Activated T-helper 17 cell treated with anti-CD3 and anti-CD28 coated beads, Interleukin-2, amount 50 U/mL, for 72 hours (primary cell): Measurements from ENCODE around the gene MFSD11. TPM values are rescaled to one million over a fixed set of nuclear protein-coding genes. Genes with fewer than 3 reads are reported as not detected.
"Not testable (repeated sequence)": the region's sequence is repeated elsewhere in the genome, so short reads cannot be mapped to it uniquely, and the experiment has no call there.

Source experiments
- ATAC-seq: fragments of 150-1000 bp; cut with Tn5 transposase; replicated peaks from 2 replicates; pipeline ENCODE4 v1.10.0; 2021; ENCODE audit warnings: mild to moderate bottlenecking, moderate library complexity
- H3K27ac Mint-ChIP-seq: one replicate; pipeline ENCODE4 v1.8.0; 2022; ENCODE audit warnings: mixed read lengths
- H3K27me3 Mint-ChIP-seq: one replicate; pipeline ENCODE4 v1.8.0; 2022; ENCODE audit warnings: mixed read lengths
- H3K36me3 Mint-ChIP-seq: one replicate; pipeline ENCODE4 v1.8.0; 2022; ENCODE audit warnings: low read depth, mild to moderate bottlenecking, mixed read lengths
- H3K4me1 Mint-ChIP-seq: one replicate; pipeline ENCODE4 v1.8.0; 2022; ENCODE audit warnings: mixed read lengths
- H3K4me3 Mint-ChIP-seq: one replicate; pipeline ENCODE4 v1.8.0; 2022; ENCODE audit warnings: mild to moderate bottlenecking, mixed read lengths
- H3K9me3 Mint-ChIP-seq: one replicate; pipeline ENCODE4 v1.8.0; 2022; ENCODE audit warnings: mixed read lengths
- total RNA-seq, 2 donors: library from RNA; stranded (reverse); gene quantifications; one replicate each; pipeline ENCODE4 v1.2.3, GENCODE V29; 2022

Gene MFSD11
- total RNA-seq, 2 donors from 2014 or later = 20.9 to 28.6 TPM

DNA sequence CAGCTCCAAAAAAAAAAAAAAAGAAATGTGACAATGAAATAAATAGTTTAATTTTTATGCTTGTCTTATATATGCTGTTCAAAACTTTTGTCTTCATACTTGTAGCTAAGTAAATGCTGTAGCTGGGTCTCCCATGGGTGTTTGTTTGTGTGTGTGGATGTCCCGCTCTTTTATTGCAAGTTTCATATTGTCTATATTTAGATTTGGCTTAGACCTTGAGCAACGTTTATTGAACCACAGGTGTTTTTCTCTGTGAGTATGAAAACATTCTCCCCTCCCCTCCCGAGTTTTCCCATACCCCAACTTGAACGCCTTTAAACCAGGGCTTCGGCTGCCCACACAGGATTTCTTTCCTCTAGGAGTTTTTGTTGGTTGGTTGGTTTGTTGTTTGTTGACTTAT is 45.2 kb downstream of the MFSD11 start:
- Mint-ChIP-seq H3K36me3 (peaks cover 28% of the 10 kb centered on the region), H3K4me3 (no peak overlapping the region), H3K4me1 (no peaks in the 10 kb centered on the region), H3K9me3 (no peaks in the 10 kb centered on the region), H3K27ac (no peak overlapping the region), H3K27me3 (no peaks in the 10 kb centered on the region)
- no peak for ATAC-seq

DNA sequence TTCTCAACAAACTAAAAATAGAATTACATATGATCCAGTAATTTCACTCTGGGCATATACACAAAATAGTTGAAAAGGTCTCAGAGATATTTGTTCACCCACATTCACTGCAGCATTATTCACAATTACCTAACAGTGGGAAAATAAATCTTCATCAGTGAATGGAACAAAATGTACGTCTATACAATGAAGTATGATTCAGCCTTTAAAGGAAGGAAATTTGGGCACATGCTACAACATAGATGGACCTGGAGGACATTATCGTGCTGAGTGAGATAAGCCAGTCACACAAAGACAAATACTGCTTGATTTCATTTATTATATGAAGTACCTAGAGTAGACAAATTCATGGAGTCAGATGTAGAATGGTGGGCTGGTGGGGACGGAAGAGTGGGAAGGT is 47.0 kb downstream of the MFSD11 start:
- Mint-ChIP-seq H3K4me1 (no peaks in the 10 kb centered on the region), H3K4me3 (no peak overlapping the region), H3K27ac (peak overlapping the region; percentile 41), H3K36me3 (peaks cover 19% of the 10 kb centered on the region), H3K27me3 (no peaks in the 10 kb centered on the region), H3K9me3 (no peaks in the 10 kb centered on the region)
- ATAC-seq = no peak

DNA sequence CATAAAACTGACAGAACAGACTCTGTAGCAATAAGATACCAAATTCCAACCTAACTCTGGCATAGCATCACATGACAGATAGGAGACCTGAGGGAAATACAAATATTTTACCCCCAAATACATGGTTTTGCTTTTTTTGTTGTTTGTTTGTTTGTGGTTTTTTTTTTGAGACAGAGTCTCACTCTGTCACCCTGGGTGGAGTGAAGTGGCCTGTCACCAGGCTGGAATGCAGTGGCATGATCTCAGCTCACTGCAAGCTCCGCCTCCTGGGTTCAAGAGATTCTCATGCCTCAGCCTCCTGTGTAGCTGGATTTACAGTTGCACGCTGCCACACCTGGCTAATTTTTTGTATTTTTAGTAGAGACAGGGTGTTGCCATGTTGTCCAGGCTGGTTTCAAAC is 49.9 kb downstream of the MFSD11 start:
- not testable (repeated sequence) for ATAC-seq, H3K4me3 Mint-ChIP-seq, H3K9me3 Mint-ChIP-seq, H3K27ac Mint-ChIP-seq, H3K36me3 Mint-ChIP-seq, H3K4me1 Mint-ChIP-seq, H3K27me3 Mint-ChIP-seq

DNA sequence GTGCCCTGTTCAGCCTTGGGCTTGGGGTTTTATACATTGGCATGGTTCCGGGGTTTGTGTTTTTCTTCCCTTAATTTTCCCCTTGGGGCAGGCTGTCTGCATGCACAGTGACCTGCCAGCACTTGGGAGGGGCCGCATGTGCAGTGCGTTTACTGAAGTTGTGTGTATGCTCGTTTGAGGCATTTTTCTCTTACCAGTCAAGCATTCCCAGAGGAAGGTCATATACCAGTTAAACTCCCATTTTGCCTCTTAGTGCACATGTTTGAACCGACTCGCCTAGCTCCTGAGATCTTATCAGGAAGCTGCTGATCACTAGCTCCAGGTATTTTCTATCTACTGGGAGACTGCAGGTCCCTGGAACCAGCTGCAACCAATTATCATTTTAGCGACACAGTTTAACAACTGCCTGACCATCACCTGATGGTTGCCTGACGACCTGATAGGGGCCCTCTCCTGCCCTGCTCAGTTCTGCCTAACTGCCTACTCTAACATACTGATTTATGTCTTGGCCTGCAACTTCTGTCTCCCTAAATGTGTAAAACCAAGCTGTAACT is 51.4 kb downstream of the MFSD11 start:
- peaks cover 6% of the 10 kb centered on the region for H3K36me3 Mint-ChIP-seq
- peaks cover 8% of the 10 kb centered on the region for H3K4me1 Mint-ChIP-seq
- no peaks in the 10 kb centered on the region for H3K9me3 Mint-ChIP-seq
- H3K4me3 Mint-ChIP-seq = no peak overlapping the region
- no peak overlapping the region for H3K27ac Mint-ChIP-seq
- H3K27me3 Mint-ChIP-seq = no peaks in the 10 kb centered on the region
- no peak for ATAC-seq

DNA sequence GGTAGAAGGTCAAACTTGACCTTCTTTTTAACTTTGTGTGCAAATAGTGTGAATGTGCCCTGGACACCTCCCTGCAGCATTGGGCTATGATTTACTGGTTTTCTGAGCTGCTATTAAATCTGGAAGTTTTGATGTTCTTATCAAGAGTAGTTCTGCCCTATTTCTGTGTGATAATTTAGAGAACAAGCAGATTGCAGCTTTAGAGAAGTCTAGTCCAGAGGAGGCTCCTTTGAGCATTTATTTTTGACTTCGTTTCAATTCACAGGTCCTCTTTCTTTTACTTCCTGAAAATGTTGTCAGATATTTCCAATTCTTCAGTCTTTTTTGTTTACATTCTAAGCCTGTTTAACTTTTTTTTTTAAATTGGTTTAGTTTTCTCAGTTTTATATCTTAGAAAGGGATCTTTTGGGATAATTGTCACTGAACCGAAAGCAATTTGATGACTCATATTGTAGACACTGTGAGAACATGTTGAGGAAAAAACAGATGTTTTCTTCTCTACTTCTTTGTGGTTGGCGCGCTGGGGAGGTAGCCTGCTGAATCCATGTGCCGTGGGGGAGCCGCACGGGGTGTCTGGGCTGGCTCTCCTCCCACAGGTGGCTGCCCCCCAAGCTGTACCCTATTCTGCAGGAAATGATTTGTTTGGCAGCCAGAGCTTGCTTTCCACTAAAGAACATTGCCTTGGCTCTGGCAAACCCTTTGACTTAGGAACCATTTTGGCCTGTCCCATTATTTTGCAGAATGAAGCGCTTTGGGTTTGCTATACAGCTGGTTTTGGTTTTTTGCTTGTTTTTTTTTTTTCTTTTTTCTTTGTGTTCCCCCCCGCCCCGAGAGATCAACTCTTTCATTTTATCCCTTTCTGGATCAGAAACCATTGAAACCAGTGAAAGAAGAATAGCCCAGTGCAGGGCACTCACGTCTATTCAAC is 53.4 kb downstream of the MFSD11 start:
- Mint-ChIP-seq H3K9me3 (no peaks in the 10 kb centered on the region), H3K36me3 (no peaks in the 10 kb centered on the region), H3K27me3 (no peaks in the 10 kb centered on the region), H3K4me3 (peak overlapping the region; percentile 63), H3K27ac (peak overlapping the region; percentile 74), H3K4me1 (peaks cover 8% of the 10 kb centered on the region)
- peak; percentile 91 for ATAC-seq

DNA sequence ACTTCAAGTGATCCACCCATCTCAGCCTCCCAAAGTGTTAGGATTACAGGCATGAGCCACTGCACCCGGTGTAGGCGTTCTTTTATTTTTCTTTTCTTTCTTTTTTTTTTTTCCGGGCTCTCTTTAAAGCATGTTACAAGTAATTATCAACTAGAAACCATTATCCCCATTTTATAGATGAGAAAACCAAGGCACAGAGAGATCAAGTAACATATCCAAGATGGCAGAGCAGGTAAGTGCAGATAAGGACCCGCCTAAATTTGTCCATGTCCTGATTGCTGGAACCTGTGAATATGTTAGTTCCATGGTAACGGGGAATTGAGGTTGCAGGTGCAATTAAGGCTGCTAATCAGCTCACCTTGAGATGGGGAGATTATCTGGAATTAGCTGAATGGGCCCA is 54.4 kb downstream of the MFSD11 start:
- peaks cover 8% of the 10 kb centered on the region for H3K4me1 Mint-ChIP-seq
- H3K4me3 Mint-ChIP-seq = no peak overlapping the region
- no peaks in the 10 kb centered on the region for H3K27me3 Mint-ChIP-seq
- no peak overlapping the region for H3K27ac Mint-ChIP-seq
- H3K36me3 Mint-ChIP-seq = no peaks in the 10 kb centered on the region
- no peak for ATAC-seq
- H3K9me3 Mint-ChIP-seq = no peaks in the 10 kb centered on the region

DNA sequence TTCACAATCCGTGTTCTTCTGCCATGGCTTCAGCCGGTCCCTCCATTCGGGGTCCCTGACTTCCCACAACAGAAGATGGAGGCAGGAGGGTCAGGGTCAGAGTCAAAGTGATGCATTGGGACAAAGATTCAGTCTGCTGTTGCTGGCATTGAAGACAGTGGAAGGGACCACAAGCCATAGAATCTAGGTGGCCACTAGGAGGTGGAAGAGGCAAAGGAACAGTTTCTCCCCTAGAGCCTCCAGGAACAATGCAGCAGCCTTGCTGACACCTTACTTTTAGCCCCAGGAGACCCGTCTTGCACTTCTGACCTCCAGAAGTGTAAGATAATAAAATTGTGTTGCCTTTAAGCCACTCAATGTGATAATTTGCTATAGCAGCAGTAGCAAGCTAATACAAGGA is 55.9 kb downstream of the MFSD11 start:
- ATAC-seq = peak; percentile 39
- Mint-ChIP-seq H3K4me3 (no peak overlapping the region), H3K36me3 (no peaks in the 10 kb centered on the region), H3K27me3 (no peaks in the 10 kb centered on the region), H3K27ac (no peak overlapping the region), H3K4me1 (peaks cover 8% of the 10 kb centered on the region), H3K9me3 (no peaks in the 10 kb centered on the region)

DNA sequence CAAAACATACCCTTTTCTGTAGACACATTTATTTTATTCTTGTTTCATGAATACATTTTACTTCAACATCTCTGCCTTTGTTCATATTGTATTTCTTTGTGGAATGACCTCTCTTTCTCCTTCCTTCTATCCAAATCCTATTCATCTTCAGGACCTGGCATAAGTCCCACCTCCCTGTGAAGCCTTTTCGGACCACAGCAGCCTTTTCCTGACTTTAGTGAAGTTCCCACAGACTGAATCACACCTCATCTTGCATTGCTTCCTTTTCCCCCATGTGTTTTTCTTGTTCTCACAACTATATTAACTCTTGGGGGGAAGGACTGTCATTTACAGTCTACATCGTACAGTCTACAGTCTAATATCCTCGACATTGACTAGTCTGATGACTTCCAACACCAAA is 58.2 kb downstream of the MFSD11 start:
- H3K27me3 Mint-ChIP-seq = no peaks in the 10 kb centered on the region
- H3K9me3 Mint-ChIP-seq = no peaks in the 10 kb centered on the region
- H3K27ac Mint-ChIP-seq = no peak overlapping the region
- H3K4me1 Mint-ChIP-seq = peaks cover 6% of the 10 kb centered on the region
- ATAC-seq = no peak
- H3K4me3 Mint-ChIP-seq = no peak overlapping the region
- H3K36me3 Mint-ChIP-seq = no peaks in the 10 kb centered on the region

DNA sequence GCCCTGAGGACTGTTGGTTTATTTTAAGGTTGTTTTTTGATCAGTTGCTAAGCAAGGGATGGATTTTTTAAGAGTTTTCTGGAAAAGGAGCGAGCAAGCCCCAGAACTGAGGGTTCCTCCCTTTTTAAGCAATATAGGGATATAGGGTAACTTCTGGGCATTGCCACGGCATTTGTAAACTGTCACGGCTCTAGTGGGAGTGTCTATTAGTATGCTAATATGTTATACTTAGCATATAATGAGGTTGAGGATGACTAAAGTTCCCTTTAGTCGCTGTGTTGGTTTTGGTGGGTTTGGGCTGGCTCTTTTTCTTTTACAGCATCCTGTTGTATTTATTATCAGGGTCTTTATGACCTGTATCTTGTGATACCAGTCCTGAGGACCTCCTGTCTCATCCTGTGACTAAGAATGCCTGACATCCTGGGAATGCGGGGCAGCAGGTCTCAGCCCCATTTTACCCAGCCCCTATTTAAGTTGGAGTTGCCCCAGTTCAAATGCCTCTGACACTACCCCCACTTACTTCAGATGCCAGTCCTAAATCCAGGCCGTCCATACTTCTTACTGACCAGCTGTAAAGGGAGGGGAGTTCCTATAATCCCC is 59.4 kb downstream of the MFSD11 start:
- H3K4me3 Mint-ChIP-seq = no peak overlapping the region
- no peaks in the 10 kb centered on the region for H3K36me3 Mint-ChIP-seq
- ATAC-seq = no peak
- H3K4me1 Mint-ChIP-seq = no peaks in the 10 kb centered on the region
- H3K27ac Mint-ChIP-seq = no peak overlapping the region
- H3K9me3 Mint-ChIP-seq = no peaks in the 10 kb centered on the region
- H3K27me3 Mint-ChIP-seq = no peaks in the 10 kb centered on the region

DNA sequence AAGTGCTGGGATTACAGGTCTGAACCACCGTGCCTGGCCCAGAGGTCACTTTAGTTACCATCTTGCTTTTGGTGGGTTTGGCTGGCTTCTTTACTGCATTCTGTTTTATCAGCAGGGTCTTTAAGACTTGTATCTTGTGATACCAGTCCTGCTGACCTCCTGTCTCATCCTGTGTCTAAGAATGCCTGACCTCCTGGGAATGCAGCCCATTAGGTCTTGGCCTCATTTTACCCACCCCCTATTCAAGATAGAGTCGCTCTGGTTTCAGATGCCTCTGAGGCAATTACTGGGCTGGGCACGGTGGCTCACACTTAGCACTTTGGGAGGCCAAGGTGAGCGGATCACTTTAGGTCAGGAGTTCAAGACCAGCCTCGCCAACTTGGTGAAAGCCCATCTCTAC is 63.8 kb downstream of the MFSD11 start:
- H3K4me3 Mint-ChIP-seq = no peak overlapping the region
- H3K4me1 Mint-ChIP-seq = no peaks in the 10 kb centered on the region

DNA sequence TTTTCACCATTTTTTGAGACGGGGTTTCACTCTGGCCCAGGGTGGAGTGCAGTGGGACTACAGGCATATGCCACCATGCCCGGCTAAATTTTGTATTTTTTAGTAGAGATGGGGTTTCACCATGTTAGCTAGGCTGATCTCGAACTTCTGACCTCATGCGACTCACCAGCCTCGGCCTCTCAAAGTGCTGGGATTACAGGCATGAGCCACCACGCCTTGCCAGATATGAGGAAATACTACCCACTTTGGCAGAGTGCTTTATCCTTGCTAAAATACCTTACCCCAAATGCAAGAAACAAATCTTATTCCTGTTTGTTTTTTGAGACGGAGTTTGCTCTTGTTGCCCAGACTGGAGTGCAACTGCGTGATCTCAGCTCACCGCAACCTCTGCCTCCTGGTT is 67.4 kb downstream of the MFSD11 start:
- H3K4me1 Mint-ChIP-seq = no peaks in the 10 kb centered on the region
- H3K27ac Mint-ChIP-seq = no peak overlapping the region
- no peak overlapping the region for H3K4me3 Mint-ChIP-seq
- H3K27me3 Mint-ChIP-seq = no peaks in the 10 kb centered on the region
- no peaks in the 10 kb centered on the region for H3K9me3 Mint-ChIP-seq
- H3K36me3 Mint-ChIP-seq = no peaks in the 10 kb centered on the region
- no peak for ATAC-seq

More for the DNA sequence above, 63.8 kb downstream of the MFSD11 start:
- no peak overlapping the region for H3K27ac Mint-ChIP-seq
- ATAC-seq = no peak
- H3K27me3 Mint-ChIP-seq = no peaks in the 10 kb centered on the region
- no peaks in the 10 kb centered on the region for H3K9me3 Mint-ChIP-seq
- no peaks in the 10 kb centered on the region for H3K36me3 Mint-ChIP-seq

DNA sequence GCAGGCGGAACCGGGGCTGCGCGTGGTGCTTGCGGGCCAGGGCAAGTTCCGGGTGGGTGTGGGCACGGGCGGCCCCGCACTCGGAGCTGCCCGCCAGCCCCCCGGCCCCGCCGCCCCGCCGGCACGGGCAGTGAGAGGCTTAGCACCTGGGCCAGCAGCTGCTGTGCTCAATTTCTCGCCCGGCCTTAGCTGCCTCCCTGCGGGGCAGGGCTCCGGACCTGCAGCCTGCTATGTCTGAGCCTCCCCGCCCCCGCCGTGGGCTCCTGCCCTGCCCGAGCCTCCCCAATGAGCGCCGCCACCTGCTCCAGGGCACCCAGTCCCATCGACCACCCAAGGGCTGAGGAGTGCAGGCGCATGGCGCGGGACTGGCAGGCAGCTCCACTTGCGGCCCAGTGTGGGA is 68.2 kb downstream of the MFSD11 start:
- not testable (repeated sequence) for H3K36me3 Mint-ChIP-seq, H3K27ac Mint-ChIP-seq, H3K4me3 Mint-ChIP-seq, ATAC-seq, H3K4me1 Mint-ChIP-seq, H3K27me3 Mint-ChIP-seq, H3K9me3 Mint-ChIP-seq

DNA sequence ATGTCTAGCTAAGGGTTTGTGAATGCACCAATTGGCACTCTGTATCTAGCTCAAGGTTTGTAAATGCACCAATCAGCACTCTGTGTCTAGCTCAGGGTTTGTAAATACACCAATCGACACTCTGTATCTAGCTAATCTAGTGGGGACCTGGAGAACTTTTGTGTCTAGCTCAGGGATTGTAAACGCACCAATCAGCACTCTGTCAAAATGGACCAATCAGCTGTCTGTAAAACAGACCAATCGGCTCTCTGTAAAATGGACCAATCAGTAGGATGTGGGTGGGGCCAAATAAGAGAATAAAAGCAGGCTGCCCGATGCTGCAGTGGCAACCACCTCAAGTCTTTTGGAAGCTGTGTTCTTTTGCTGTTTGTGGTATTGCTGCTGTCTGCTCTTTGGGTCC is 68.8 kb downstream of the MFSD11 start:
- not testable (repeated sequence) for H3K27me3 Mint-ChIP-seq, H3K4me1 Mint-ChIP-seq, ATAC-seq, H3K27ac Mint-ChIP-seq, H3K9me3 Mint-ChIP-seq, H3K36me3 Mint-ChIP-seq, H3K4me3 Mint-ChIP-seq

DNA sequence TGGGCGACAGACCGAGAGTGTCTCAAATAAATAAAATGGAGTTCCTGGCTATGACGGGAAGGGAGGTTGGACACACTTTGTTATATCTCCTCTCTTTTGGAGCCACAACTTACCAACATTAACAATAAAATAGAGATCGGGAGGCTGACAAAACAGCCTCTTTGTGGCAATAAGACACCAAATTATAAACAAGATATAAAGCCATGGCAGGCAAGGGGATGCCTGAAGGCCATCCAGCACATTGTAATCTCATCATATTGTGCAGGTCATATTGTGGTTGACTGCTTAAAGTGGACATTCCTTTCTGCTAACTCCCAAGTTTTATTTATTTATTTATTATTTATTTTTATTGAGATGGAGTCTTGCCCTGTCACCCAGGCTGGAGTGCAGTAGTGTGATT is 70.4 kb downstream of the MFSD11 start:
- Mint-ChIP-seq H3K9me3 (no peaks in the 10 kb centered on the region), H3K27ac (no peak overlapping the region), H3K36me3 (no peaks in the 10 kb centered on the region), H3K27me3 (no peaks in the 10 kb centered on the region), H3K4me3 (no peak overlapping the region), H3K4me1 (no peaks in the 10 kb centered on the region)
- no peak for ATAC-seq

DNA sequence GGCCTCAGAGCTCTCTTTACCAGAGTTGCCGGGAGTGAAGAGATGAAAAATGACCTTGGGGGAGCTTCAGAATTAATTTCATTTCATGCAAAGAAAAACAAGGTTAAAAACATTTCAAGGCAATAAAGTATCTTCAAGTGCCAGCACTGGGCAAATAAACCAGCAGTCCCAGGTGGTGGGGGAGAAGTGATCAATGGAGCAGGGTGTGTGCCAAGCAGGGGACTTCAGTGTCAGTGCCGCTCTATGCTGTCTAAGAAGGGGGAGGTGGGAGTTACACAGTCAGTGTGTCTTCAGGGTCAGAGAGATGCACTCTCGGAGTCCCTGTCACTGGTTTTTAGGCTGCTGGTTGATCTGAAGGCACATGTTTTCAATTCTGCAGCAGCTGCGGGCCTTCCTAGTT is 73.0 kb downstream of the MFSD11 start:
- no peak overlapping the region for H3K27ac Mint-ChIP-seq
- no peaks in the 10 kb centered on the region for H3K9me3 Mint-ChIP-seq
- no peaks in the 10 kb centered on the region for H3K36me3 Mint-ChIP-seq
- H3K4me1 Mint-ChIP-seq = no peaks in the 10 kb centered on the region
- no peak for ATAC-seq
- H3K4me3 Mint-ChIP-seq = no peak overlapping the region
- H3K27me3 Mint-ChIP-seq = no peaks in the 10 kb centered on the region
